T-helper 1 cell (primary cell): Measurements from ENCODE around the gene ASXL2.
"Not testable (repeated sequence)": the region's sequence is repeated elsewhere in the genome, so short reads cannot be mapped to it uniquely, and the experiment has no call there.

Source experiments
- DNase-seq, 5 donors: peaks; one replicate each; pipeline ENCODE4 v3.0.0-alpha.2; 2012 to 2020

The ASXL2 gene

DNA sequence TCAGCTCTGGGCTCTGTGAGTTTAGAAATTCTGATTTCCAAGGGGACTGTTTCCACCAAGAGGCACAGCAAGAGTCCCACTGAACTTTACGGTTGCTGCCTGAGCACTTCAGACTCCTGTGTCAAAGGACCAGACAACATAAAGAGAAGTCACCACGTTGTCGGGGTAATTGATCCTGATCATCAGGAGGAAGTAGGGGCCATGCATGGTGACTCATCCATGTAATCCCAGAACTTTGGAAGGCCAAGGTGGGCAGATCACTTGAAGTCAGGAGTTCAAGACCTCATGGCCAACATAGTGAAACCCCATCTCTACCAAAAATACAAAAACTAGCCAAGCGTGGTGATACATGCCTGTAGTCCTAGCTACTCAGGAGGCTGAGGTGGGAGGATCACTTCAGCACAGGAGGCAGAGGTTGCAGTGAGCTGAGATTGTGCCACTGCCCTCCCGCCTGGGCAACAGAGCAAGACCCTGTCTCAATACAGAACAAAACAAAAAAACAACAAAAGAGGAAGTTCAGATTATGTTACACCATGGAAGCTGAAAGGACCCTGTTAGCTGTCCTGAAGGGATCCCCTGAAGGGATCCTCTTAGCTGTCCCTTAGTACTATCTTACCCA, 9.4 kb upstream of the ASXL2 start:
- DNase-seq, result no peak

DNA sequence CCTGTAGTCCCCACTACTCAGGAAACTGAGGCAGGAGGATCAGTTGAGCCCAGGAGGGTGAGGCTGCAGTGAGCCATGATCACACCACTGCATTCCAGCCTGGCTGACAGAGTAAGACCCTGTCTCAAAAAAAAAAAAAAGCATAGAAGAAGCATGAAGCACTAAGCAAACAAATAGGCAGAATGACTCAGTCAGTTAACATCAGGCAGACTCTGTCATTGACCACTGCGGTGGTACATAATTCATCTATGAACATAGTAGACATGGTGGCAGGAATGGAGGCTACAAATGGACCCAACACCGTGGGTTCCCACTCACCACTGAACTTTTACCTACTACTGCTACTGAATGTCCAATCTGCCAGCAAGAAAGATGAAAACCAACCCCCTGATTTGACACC, 7.6 kb upstream of the ASXL2 start:
- DNase-seq, result no peak

DNA sequence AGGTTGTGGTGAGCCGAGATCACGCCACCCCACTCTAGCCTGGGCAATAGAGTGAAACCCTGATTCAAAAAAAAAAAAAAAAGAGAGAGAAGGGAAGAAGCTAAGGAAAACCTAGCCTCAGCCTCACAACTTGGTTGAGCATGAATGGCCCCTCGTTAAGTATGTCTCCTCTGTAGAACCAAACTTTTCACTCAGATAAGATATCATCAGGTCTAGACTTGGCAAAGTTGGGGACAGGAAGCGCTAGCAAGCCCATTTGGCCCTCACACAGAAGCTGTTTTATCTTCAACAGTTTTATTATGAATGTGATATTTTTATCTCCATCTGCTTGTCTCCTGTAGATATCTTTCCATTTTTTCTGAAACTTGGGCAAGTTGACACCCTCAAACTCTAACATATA, 3.5 kb upstream of the ASXL2 start:
- DNase-seq, result no peak

DNA sequence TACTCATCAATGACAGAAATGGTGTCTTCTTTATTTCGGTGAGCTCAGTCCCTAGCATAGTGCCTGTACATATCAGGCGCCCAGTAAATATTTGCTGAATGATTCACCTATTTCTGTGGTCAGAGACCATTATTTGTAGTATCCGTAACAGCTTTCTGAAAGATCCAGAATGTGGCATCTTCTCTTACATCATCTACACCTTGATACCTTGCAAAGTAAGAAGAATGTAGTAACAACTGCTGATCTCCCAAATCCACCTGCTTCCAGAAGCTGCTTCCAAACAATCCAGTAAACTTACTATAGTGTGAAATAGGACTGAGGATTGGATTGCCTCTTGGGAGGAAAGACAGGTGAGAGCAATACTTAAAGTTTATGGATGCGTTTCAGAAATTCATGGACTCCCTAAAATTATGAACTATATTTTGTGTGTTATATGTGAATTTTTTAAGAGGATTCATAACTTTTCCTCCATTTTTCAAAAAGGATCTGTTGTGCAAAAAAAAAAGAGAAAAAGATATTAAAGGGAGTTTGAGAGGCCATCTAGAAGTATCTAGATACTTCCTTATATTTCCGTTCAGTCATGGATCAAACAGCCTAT, 945 bp upstream of the ASXL2 start:
- DNase-seq, result no peak

DNA sequence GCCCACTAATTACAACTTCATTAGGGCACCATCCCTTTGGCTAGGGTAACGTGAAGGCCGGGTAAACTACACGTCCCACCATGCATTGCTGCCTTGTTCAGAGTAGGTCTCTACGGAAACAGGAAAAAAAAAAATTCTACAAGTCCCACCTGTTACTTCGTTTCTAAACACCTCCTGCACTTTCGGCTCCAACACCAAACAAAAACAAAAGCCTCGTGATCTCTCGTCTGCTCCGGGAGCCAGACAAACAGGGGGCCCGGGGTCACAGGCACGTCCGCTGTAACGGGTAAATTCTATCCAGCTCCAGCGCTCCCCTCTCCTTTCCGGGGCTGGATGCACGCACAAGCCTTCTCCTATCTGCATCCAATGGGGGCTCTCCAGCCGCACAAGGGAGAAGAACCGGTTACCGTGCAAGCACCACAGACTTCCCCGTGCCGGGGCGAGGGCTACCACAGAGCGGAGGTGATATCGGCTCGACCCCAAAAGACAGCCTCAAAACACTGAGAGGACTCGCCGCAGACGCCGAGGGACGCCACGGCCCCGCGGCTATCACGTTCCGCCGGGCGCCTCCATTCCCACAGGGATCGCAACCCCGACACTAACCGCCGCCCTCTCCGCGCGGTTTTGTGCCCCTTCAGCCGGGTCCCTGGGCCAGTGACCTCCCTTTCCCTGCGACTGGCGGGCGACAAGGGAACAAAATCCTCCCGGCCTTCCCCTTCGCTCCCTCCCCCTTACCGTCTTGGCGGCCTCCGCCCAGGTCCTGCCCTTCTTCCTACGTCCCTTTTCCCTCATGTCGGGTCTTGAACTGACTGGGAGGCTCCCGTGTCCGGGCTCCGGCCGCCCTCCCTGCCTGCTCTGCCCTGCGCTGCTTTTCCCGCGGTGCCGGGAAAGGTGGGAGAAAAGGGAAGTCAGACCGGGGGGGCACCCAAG, 591 bp downstream of the ASXL2 start:
- DNase-seq, result peak; percentile 20 to 70 (median 50)

DNA sequence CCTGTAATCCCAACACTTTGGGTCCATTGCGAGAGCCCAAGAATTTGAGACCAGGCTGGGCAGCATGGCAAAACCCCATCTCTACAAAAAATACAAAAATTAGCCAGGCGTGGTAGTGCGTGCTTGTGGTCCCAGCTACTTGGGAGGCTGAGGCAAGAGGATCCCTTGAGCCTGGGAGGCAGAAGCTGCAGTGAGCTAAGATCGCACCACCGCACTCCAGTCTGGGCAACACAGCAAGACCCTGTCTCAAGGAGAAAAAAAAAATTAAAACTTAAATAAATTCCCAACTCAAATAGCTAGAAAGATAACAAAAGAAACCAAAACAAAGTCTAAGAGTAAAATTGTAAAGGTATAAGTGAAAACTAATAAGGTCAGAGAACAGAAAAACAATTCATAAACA, 6.2 kb downstream of the ASXL2 start:
- DNase-seq, result no peak

DNA sequence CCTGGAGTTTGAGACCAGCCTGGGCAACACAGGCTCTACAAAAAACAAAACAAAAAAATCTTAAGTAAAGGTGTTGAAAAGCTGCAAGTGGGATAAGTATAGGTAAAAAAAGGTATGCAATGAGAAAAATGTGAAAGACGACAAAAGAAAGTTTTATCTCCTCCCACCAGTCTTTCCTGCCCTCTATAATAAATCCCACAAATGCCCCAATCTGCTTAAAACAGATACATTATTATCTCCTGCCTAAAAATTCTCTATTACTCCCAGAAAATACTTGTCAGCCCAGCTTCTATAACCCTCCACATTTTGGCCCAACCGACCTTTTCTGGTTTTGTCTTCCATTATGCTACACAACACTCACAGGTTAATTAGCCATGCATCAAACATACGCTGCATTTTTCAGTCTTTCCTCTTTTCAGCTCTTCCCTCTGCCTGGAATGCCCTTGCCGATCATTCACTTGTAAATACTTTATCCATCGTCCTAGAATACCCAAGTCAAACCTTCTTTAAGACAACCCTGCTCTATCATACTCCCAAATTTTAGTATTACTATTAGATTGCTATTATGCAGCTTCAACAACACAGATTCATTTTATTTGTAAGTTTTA, 10.8 kb downstream of the ASXL2 start:
- no peak for DNase-seq

DNA sequence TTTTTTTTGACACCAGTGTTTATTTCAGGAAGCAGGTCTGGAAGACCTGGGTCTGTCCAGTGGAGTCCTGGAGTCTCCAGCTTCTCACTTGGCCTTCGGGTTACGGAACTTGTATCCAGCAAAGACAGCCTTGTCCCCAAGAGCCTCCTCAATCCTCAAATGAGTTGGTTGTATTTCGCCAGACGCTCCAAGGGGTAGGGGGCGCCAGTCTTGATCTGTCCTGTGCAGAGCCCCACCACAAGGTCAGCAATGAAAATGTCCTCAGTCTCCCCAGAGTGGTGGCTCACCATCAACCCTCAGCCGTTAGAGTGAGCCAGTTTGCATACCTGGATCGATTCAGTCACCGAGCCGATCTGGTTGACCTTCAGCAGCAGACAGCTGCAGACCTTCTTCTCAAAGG, 21.9 kb downstream of the ASXL2 start:
- no peak for DNase-seq

DNA sequence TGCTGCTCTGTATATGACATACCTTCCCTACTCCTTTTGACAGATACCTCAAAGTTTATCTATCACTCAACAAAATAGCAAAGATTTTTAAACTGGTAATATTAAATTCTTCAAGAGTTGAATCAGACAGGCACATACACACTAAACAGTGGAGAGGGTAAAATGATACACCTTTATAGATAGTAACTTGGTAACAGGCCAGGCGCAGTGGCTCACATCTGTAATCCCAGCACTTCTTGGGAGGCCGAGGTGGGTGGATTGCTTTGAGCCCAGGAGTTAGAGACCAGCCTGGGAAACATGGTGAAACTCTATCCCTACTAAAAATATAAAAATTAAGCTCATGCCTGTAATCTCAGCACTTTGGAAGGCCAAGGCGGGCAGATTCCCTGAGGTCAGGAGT, 23.2 kb downstream of the ASXL2 start:
- no peak for DNase-seq

DNA sequence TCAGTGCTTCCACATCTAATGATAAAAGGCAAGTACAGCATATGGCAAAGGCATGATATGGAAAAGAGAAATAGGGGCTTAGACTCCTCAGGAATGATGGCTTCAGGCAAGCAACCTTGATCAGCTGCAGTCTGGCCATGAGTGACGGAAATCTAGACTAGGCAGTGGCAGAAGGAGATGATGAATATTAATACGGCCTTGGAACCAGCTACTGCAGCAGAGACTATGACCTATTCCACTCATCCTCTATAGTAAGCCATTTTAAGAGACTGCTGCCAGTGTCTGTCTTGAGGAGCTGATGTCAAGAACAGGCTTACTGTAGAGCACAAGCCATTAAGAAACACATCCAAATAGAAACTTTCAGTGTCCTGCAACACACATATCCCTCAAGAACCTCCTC, 23.7 kb downstream of the ASXL2 start:
- no peak for DNase-seq

DNA sequence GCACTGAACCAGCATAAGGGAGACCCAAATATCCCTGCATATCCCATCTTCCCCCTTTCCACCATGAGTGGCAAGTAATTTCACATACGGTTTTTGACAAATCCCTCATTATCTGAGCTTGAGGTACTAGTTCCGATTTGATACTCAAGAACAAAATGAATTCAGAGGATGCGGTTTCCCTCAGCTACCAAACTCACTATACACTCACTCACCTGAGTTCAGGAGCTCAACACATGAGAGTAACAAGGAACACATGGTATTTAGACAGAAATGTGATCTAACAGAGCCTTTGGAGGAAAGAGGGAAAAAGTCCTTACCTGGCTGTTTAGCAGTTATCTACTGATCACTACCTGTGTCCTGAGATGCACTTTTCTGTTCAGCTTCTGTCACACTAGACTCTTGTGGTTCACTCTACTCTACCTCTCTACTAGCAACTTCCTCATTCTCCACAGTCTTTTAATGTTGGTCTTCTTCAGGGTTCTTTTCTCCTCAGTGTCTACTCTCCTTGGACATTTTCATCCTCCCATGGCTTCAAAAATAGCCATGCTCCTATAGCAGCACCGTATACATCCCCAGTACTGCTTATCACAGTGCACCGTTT, 25.1 kb downstream of the ASXL2 start:
- peak in 1 of 5 donors; percentile 13 for DNase-seq

DNA sequence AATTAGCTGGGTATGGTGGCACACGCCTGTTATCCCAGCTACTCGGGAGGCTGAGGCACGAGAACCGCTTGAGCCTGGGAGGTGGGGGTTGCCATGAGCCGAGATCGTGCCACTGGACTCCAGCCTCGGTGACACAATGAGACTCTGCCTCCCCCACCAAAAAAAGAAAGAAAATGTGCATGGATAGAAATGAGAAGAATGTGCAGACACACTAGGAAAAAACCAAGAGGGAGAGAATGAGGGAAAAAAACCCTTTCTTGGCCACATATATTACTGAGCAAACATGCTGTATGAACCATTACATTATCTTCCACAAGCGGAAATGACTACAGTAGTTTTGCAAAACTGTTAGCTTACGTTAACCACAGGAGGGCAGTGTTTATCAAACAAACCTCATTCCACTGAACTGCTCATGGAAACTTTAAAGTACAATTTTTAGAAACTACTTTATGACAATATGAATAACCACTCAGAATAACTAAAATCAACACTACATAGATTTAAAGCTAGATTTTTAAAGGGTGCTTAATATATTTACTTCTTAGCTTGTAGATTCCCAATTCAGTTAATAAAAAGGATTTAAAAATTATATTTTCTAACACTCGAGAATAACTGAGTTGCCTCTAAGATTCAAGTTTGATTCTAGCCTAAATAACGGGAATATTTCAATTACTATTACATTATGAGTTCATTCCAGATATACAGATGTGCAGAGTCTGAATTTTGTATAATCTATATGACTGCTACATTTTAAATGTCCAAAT, 26.4 kb downstream of the ASXL2 start:
- DNase-seq, result peak in 2 of 5 donors; percentile 25 to 82

DNA sequence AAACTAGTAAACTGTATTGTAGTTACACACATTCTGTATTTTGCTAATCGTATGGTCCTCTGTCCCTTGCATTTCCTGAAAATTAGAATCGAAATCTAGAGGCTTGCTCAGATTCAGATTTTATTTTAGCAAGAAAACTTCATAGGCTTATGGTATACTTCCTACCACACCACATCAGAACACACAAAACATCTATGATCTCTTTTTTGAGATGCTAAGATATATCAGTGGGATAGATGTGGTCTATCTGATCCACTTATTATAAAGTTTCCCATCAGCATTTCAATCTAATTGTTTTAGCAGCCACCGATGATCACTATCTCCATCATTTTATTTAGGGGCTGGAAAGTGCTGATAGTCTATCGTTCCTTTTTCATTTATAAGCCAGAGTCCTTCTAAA, 27.9 kb downstream of the ASXL2 start:
- DNase-seq, result not testable (repeated sequence)

DNA sequence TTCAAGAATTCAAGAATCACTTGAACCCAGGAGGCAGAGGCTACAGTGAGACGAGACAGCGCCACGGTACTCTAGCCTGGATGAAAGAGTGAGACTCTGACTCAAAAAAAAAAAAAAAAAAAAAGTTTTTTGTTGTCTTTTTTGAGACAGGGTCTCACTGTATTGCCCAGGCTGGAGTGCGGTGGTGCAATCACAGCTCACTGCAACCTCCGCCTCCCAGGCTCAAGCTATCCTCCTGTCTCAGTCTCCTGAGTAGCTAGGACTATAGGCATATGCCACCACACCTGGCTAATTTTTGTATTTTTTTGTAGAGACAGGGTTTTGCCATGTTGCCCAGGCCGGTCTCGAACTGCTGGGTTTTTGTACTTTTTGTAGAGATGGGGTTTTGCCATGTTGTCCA, 28.9 kb downstream of the ASXL2 start:
- DNase-seq, result not testable (repeated sequence)

DNA sequence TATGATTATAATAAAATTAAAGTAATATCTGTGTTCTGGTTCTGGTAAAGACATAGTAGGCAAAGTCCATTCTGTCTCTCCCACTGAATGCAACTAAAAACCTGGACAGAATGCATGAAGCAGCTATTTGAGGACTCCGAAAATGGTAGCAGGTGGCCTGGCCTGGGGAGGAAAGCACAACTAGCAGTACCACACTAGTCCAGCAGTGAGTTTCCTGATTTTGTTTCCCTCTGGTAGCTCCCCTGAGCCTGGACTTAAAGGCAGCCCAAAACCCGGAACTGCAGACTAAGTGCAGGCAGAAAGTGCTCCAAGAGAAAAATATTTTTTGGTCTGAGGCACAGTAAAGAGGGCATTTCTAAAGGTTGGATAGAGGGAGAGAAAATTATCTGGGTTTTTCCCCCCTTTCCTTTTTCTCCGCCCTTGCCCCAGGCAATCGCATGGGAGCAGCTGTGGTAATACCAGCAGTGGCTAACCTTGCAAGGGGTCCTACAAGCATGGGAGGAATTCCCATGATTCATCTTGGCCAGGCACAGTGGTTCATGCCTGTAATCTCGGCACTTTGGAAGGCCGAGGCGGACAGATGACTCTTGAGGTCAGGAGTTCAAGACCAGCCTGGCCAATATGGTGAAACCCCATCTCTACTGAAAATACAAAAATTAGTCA, 32.3 kb downstream of the ASXL2 start:
- DNase-seq, result no peak

DNA sequence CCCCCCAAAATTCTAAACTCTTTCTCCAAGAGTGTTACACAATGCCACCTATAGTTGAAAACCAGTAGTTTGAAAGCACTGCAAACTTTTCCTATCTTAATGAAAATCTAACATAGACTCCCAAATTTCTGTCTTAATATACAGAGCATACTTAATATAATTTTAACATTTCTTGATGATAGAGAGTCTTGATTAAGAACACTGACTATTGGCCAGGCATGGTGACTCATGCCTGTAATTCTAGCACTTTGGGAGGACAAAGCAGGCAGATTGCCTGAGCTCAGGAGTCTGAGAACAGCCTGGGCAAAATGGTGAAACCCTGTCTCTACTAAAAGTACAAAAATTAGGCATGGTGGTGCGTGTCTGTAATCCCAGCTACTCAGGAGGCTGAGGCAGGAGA, 34.2 kb downstream of the ASXL2 start:
- DNase-seq, result no peak

DNA sequence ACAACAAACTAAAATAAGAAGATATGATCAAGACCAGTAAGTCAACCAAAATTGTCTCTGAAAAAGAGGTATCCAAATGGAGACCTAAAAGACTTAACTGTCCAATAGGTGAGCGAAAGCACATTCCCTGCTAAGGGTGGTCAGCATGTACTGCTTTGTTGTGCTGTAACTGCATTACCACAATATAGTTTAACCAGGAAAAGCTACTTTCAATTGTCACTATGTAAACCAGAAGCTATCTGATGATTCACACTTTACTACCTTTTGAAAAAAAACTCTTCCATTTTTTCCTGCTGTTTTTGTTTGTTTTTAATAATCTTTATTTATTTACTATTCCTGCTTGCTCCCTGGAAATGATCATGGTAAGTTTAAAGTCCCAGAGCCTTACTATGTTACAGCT, 36.1 kb downstream of the ASXL2 start:
- DNase-seq, result no peak

DNA sequence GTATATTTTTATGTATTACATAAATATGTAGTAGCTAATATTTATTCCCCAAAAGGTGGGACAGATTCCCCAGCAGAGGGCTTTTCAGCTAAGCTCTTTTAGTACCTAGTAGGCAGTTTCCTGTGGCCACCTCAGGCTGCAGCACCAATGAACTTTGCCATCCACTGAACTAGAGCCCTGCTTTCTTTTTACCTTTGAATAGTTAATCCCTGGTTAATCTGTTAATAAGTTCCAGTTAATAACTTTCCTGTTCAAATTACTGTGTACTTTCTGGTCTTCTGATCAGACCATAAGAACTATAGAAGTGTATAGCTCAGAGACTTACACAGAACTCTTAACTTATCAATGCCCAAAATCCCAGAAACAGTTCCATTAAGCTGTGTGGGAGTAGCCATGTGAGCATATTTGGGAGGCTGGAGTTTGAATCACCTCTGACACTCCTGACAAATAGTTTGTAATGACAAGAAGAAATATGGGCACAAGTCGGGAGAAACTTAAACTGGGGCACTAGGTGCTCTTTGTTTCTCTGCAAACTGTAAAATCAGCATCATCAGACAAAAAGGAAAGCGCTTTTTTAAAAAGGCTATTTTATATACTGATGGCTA, 40.0 kb downstream of the ASXL2 start:
- no peak for DNase-seq

DNA sequence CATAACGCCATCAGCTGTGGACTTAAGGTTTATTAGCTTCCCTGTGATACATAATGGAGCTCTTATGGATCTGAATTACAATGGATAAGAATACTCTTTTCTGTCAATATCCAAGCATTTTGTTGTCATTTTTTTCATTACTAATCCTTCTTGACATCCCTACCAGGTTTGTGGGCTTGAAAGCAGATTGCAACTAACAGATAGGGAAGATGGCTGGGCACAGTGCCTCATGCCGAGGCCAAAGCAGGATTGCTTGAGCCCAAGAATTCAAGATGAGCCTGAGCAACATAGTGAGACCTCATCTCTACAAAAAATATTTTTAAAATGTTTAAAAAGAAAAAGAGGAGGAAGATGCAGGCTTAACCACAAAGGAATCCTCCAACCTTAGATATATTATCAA, 42.4 kb downstream of the ASXL2 start:
- DNase-seq, result no peak

DNA sequence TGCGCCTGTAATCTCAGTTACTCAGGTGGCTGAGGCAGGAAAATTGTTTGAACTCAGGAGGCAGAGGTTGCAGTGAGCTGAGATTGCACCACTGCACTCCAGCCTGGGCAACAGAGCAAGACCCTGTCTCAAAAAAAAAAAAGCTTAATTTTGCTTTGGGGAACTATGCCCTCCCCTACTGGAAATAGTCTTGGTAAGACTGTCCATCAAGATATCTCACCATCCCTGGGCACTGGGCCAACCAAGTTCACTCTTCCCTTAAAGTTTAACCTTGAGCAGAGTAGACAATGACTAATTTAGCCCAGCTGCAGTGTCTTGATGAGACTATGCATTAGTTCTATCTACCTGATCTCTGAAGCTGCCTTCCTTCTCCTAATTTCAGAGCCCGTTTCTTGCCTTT, 44.7 kb downstream of the ASXL2 start:
- DNase-seq, result no peak

DNA sequence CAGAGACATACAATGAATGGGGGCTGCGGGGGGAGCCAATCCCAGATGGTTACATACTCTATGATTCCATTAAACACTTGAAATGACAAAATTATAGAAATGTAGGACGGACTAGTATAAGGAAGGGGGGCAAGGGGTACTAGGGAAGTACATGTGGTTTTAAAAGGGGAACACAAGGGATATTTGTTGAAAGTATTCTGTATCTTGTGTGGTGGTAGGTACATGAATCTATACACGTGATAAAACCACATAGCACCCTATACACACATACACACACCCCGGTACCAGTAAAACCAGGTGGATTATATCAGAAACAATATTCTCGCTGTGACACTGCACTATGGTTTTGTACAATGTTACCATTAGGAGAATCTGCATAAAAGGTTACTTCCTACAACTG, 45.4 kb downstream of the ASXL2 start:
- DNase-seq, result no peak
